RPMI8226 (cell line): ENCODE results near the gene PSMG3.

ENCODE experiments used
- DNase-seq: peaks from one replicate; pipeline ENCODE4 v3.0.0-alpha.2; 2015

Gene PSMG3, protein sequence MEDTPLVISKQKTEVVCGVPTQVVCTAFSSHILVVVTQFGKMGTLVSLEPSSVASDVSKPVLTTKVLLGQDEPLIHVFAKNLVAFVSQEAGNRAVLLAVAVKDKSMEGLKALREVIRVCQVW

DNA sequence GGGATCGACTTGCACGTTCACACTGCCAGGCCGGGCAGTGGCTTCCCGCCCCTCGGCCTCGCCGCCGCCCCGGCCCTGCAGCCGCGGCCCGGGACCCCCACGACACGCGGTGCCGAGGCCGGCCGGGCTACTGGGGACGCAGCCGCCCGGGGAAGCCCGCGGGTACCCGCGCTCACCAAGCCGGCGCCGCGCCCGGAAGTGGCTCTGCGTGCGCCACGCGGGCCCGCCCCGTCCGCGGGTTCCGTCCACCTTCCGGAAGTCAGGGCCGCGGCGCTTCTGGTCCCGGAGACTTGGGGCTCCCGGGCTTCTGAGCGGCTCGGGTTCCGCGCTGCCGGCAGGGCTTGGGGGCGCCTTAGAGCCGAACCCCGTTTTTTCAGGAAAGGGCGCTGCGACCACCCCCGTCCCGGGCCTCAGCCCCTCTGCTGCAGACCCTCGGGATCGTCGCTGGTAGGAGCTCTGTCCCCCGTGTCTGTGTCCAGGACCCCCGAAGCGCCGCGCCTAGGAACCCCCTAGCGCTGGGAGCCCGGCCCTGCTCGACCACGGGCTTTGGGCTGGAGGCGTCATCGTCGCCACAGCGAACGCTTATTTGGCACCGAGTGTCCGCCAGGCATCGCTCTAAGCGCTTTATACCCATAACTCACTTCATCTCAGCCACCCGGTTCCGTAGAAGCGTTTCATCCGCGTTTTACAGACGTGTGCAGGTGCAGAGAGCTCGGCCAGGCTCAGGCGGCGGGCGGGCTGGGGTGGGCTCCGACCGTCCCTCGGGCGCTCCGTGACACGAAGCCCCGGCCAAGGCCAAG lies at the start of gene PSMG3:
PSMG3 (minus strand) TSS at position 200 of the 800 bp plus-strand sequence. CDS start 693 bp downstream, outside the sequence.
- peak; percentile 97 for DNase-seq

DNA sequence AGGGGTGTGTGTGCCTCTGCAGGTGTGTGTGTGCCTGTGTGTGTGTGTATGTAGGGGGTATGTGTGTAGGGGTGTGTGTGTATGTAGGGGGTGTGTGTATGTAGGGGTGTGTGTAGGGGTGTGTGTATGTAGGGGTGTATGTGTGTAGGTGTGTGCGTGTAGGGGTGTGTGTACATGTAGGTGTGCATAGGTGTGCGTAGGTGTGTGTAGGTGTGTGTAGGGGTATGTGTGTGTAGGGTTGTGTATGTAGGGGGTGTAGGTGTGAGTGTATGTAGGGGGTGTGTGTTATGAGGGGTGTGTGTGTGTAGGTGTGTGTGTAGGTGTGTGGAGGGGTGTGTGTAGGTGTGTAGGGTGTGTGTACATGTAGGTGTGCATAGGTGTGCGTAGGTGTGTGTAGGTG lies 48.6 kb upstream of the PSMG3 start:
- DNase-seq, result no peak

DNA sequence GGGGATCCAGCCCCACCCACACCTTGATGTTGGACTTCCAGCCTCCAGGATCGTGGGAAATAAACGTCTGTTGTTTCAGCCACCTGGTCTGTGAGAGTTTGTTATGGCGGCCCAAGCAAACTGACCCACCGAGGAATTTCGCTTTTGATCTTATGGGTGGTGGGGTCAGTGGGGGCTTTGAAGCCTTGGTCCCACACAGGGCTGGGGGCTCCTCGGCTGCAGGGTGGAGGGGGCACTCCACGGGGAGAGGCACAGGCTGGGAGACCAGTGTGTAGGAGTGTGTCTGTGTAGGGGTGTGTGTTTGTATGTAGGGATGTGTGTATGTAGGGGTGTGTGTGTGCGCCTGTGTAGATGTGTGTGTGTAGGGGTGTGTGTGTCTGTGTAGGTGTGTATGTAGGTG lies 48.1 kb upstream of the PSMG3 start:
- DNase-seq, result no peak

DNA sequence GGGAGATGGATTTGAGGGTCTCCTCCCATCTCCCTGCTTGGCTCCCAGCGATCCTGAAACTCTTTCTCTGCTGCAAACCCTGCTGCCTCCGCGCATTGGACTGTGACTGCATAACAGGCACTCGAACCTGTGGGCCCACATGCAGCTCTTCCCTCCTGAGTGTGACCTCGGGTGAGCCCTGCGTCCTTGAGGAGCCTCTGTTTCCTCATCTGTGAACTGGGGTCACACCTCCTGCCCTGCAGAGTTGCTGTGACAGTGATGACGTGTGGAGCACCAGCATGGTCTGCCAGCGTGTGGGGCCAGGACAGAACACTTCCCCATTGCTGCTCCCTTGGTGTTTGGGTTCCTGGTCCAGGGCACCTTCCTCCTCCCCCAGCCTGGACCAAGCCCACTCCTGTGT lies 46.9 kb upstream of the PSMG3 start:
- no peak for DNase-seq

DNA sequence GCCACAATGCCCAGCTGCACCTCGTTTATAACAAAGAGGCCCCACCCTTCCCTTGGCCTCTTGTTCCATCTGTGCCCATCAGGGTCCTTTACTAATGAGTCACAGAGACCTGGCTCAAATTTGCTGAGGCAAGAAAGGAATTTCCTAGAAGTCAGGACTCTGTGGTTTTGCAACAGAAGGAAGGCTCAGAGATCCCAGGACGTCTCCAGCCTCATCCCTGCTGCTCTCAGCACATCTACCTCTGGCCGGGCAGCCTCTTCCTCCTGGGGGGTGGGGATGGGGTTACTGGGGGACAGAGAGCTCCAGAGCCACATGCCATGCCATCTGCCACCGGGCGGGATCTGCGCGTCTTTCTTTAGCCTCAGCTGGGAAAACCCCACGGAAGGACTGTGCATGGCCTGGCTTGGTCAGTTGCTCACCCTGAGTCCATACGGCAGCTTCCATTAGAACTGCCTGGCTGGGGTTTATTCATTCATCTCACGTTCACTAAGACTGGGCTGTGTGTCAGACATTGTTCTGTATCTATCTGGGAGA lies 41.9 kb upstream of the PSMG3 start:
- DNase-seq, result no peak

DNA sequence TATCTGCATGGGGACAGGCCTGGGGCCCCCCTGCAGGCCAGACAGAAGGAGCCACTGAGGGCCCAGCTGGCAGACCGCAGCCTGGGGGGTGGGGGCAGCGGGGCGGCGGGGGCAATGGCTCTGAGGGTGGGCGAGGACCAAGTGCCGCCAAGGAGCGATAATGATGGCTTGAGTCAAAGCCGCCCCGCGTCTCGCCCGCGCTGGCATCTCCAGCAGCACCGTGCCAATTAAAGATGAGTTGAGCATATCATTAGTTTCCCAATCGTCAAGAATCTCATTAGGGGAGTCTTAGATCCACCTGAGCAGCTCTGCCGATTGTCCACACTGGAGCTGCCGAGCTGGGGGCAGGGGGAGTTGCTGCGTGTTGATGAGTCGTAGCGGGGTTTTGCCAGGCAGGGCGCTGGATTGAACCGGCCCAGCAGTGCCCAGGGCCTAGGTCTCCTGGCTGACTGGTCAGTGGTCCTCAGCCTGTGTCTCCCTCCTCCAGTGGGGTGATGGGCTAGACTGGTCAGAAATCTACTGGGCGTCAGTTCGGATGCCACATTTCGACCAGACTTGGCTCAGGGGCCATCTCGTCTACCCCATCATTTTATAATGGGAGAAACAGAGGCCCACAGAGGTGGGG lies 41.0 kb upstream of the PSMG3 start:
- no peak for DNase-seq

DNA sequence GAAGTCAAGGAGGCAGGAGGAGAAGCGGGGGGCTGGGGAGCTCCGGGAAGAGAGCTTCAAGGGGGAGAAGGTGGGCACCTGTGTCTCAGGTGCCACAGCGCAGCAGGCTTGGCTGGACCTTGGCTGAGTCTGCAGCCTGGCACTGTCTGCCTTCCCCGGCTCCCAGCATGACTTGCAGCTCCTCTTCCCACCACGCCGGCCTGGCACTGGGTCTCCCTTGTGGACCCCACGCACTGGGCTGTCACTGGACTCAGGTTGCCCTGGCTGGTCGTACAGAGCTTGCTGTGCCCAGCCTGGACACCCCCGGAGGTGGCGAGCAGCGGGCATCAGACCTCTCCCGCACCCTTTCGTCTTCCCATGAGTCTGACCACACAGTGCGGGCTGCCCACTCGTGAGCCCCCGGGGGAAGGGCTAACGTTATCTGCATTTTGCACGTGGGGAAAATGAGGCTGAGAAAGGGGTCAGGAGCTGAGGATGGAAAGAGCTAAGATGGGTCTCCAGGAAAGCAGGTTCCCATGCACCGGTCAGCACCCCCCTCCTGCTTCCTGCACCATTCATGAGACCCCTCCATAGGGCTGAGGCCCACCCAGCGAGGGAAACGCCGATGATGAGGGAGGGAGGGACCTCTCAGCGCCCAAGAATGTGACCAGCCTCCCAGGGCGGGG lies 40.3 kb upstream of the PSMG3 start:
- DNase-seq, result no peak

DNA sequence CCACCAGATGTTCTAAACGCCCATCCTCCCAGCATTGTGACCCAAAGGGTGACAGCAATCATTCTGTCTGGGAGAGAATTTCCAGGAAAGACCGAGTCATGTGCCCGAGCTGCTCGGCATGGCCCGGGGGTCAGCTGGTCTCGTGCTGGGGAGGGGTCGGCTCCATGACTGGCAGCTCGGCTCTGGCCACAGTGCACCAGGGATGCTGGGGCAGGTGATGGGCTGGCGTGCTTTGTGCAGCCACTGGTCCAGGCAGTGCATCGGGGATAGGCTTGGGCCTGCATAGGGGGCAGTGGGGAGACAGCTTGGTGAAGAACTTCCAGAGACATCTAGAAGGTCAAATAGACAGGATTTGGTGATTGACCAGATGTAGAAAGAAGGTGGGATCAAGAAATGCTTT lies 39.2 kb upstream of the PSMG3 start:
- no peak for DNase-seq

DNA sequence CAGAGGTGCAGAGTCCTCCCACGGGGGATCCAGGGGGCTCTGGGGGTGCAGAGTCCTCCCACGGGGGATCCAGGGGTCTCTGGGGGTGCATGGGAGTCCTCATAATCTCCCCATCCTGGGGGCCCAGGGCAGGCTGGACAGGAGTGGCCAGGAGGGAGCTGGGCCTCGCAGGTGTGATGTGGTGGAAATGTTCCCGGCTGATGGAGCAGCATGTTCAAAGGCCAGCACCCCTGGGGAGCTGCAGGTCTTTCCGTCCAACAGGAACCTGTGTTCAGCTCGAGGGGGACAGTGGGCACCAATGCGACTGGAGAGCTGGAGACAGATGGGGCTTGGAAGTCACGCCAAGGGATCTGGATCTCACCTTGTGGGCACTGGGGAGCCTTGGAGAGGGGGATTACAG lies 38.5 kb upstream of the PSMG3 start:
- no peak for DNase-seq

DNA sequence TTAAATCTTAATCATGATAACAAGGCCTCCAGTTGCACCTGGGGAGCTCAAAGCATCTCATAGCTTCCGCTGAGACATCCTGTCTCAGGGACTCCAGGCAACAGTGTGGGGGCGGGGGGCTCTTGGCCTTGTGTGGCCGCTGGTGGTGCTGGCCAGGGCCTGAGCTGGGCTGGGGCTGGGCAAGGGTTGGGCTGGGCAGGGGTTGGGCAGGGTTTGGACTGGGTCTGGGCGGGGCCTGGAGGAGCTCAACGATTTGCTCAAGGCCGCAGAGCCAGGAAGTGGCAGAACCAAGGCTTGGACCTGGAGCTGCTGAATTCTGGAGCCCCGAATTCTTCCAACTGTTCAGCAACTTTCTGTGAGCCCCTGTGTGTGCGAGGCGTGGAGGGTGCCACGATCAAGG lies 37.9 kb upstream of the PSMG3 start:
- DNase-seq, result no peak

DNA sequence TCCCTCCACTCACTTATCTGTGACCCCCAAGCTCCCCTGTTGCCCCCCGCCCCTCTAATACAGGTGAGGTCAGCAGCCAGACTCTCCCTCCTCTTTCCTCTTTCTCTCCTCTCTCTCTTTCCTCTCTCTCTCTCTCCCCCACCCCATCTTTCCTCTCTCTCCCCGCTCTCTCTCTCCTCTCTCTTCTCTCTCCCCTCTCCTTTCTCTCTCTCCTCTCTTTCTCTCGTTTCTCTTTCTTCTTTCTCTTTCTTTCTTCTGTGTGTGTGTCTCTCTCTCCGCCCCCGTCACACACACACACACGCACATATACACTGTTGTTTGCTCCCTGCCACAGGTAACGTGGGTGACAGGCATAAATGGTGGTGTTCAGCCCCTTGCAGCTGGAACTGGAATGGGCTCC lies 37.2 kb upstream of the PSMG3 start:
- no peak for DNase-seq

DNA sequence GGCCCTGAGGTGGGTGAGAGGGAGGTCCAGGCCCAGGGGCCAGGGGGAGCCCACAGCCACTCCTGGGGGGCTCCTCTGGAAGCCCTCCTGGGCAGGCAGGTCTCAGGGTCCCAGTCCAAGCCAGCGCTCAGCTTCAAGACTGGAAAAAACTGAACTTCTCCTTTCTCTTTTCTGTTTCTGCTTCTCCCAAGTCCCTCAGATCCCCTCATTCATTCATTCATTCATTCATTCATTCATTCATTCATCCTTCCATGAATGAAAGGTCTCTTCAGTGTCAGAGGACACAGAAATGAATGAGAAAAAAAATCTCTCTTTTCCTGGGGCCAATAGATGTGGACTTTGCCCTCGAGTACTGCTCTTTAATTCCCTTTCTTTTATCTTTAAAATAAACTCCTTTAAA lies 34.6 kb upstream of the PSMG3 start:
- no peak for DNase-seq

DNA sequence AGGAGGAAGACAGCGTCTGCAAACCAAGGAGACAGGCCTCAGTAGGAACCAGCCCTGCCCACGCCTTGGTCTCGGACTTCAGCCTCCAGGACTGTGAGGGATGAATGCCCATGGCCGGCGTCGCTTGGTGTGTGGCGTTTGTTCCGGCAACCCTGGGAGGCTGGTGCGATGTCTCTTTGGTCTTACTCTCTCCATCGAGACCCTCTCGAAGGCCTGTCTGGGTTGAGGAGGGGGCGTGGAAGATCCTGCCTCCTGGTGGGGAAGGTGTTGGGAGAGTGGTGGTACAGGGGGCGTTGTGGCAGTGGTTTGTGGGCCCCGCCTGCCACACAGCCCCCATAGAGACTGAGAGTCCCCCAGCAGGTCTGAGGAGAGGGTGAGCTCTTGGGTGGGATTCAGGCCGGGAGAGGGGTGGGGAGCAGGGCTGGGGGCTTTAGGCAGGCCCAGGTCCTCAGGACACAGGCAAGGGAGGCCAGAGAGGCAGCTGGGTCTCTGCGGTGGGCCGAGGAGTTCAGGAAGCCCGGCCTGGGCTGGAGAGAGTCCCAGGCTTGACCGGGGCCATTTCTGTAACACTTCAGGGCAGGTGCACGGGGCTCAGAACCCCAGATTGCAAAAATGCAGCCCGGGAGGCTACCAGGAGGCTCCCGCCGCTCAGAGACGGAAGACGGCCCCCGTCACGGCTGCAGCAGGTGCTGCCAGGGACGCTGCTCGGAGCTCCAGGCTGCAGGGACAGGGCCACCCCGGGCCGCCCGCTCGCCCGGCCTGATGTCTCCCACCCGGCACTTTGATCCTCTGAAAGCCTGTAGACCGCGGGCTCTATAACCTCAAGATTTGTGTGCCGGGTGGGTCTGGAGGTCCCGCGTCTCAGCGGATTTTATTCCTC lies 33.8 kb upstream of the PSMG3 start:
- no peak for DNase-seq

DNA sequence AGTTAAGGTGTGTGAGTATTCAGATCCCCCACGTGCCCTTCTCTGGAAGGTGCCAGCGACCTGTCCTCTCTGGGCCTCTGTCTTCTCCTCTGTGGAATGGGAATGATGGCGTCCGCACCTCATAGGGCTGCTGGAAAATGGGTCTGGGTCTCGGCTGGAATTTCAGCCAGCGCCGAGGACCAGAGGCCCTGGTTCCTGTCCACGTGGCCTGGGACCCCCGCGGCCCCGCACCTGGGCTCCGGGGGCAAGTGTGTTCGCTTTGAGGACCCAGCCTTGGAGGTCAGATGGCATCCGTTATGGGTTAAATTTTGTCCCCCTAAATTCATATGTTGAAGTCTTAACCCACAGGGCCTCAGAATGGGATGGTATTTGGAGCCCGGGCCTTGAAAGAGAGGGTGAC lies 32.6 kb upstream of the PSMG3 start:
- no peak for DNase-seq

DNA sequence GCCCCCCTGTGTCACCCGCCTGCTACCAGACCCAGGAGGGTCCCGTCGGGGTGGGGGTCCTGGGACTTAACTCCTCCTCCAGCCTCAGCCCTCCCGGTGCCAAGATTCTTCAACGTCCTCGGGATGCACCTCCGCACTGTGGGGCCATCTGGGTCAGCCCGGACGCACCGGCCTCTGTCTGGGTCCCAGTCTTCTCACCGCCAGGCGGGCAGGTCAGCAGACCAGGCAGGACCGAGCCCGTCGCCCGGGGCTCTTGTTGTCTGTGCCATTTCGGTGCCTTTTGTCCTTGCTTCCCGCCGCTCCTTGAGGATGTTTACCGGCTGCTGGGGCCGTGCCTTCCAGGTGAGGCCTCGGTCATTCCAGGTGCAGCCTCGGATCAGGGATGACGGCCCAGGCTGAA lies 32.1 kb upstream of the PSMG3 start:
- DNase-seq, result no peak

DNA sequence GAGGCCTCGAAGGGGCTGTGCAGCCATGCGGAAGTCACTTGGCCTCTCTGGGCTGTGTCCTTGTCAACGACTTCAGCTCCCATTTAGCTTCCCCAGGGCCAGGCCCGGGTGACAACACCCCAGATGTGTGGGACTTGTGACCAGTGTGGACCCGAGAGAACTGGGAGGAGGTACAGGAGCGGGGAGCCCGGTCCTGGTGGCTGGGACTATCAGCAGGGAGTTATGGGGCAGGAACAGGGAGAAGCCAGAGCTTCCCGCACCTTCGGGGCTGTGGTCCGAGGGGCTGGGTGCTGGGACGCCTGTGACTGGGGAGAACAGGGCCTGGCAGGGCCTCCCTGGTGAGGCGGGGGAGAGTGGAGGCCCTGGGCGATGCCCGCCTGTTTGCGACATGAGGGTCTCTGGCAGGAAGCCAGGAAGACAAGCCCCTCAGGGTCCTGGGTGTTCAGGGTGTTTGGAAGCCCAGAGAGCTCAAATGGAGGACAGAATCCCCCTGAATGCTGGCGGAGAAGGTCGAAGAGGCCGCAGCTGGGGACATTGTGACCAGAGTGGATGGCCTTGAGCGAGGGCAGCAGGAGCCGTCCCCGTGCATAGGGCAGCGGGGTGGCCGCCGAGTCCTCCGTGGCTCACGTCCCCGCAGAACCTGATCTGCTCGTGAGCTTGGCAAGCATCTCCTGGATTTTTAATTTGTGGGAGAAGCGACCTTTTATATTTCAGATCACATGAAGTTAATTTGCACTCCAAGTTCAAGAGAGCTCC lies 30.0 kb upstream of the PSMG3 start:
- no peak for DNase-seq

DNA sequence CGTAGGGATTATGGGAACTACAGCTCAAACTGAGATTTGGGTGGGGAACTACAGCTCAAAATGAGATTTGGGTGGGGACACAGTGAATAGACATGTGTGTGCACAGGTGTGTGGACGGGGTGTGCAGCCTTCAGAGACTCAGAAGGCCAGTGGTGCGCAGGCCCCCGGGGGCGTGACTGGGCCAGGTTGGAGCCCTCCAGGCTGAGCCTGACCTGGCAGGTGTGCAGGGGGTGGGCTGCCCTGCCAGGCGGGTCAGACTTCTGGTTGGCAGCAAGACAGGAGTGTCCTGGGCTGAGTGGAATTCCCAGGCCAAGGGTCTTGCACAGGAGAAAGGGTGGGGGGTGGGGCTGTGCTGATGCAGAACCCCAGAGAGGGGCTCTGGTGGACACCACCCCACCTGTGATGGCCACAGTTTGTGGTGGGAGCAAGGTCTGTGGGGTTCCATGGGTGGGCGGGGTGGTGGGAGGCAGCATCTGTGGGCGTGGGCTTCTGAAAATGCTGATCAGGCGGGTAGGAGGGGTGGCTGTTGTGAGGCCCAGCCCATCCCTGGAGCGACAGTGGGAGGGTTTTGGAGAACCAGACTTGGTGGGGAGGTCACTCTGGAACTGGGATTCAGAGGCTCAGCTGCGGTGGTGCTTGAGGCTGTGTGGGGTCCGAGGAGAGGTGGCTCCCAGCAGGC lies 29.3 kb upstream of the PSMG3 start:
- no peak for DNase-seq

DNA sequence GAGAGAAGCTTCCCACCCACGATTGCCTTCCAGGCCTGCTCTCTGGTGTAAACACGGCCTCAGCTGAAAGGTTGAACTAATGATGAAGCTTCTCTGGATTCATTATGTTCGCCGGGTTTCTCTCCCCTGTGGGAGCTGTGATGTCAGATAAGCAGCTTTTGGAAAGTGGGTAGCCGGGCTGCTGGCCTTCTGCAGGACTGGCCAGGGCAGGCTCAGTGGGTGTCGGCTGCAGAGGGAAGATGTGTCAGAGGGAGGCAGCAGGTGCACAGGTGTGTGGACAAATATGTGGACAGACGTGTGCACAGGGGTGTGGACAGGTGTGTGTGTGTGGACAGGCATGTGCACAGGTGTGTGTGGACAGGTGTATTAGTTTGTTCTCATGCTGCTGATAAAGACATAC lies 28.5 kb upstream of the PSMG3 start:
- no peak for DNase-seq

DNA sequence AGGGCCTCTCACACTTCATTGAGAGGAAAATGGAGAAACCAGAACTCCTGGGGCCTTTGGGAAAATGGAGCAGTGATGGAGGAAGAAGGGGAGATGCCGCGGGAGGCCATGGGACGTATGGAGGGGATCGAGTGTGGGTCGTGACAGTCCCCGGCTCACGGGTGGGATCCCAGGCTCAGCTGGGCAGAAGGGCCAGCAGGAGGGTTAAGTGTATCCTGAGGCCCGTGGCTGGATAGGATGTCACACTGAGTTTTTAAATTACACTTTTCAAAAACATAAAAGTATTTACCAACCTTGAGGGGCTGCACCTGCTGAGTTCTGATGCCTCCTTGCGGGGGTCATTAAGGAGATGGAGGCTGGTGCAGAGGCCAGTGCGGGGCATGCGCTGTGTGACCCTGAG lies 28.0 kb upstream of the PSMG3 start:
- DNase-seq, result no peak

DNA sequence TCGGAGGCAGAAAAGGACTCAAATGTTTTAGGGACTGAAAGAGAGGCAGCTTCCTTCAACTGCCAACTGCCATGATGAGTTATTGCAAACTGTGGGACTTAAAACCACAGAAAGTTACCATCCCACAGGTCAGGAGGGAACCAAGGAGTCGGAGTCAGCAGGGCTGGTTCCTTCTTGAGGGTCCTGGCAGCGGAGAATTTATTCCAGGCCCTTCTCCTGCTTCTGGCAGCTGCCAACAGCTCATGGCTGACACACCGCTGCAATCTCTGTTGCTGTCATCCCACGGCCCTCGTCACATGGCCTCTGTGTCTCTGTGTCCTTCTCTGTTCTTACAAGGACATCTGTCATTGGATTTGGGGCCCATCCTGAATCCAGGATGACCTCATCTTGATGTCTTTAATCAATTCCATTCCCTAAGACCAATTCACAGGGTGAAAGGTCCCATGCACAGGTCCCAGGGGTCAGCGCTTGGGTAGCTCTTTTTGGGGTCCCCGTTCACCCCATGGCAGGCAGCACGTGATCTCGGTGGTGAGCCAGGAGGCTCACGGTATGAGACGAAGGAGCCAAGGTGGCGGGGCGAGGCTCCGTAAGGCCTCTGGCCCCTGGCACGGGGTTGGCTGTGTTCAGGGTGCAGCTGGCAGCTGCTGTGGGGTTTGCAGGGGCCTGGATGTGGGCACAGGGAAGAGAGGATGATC lies 27.4 kb upstream of the PSMG3 start:
- no peak for DNase-seq
